Duodenal mucosa (tissue), 2 donors: ENCODE measurements around the gene EIPR1.
"Not testable (repeated sequence)": the region's sequence is repeated elsewhere in the genome, so short reads cannot be mapped to it uniquely, and the experiment has no call there.

Experiments
- H3K27ac ChIP-seq: one replicate; pipeline ENCODE4 v1.7.0; 2013; ENCODE audit warnings: low read depth, low read length
- H3K27me3 ChIP-seq, 2 donors: one replicate each; pipeline ENCODE4 v1.7.0; 2013; ENCODE audit warnings: low read length in 2 of 2, control low read depth in 1 of 2; ENCODE audit not compliant: insufficient read depth in 2 of 2, control insufficient read depth in 1 of 2
- H3K36me3 ChIP-seq, 2 donors: one replicate each; pipeline ENCODE4 v1.7.0; 2013; ENCODE audit warnings: low read length in 2 of 2, control low read depth in 1 of 2; ENCODE audit not compliant: insufficient read depth in 2 of 2, control insufficient read depth in 1 of 2
- H3K4me1 ChIP-seq, 2 donors: one replicate each; pipeline ENCODE4 v1.7.0; 2013; ENCODE audit warnings: low read length in 2 of 2, control low read depth in 1 of 2; ENCODE audit not compliant: insufficient read depth in 2 of 2, control insufficient read depth in 1 of 2
- H3K4me3 ChIP-seq, 2 donors: one replicate each; pipeline ENCODE4 v1.7.0; 2013; ENCODE audit warnings: low read length in 2 of 2, low read depth in 1 of 2
- H3K9ac ChIP-seq, 2 donors: one replicate each; pipeline ENCODE4 v1.7.0; 2013; ENCODE audit warnings: low read length in 2 of 2, low read depth in 1 of 2
- H3K9me3 ChIP-seq, 2 donors: one replicate each; pipeline ENCODE4 v1.7.0; 2013; ENCODE audit warnings: low read length in 2 of 2, control low read depth in 1 of 2; ENCODE audit not compliant: control insufficient read depth in 1 of 2

EIPR1 gene

GRCh38 chr2:3291113-3291512, 86.5 kb downstream of the EIPR1 start:
- Histone ChIP-seq H3K36me3 (no peaks in the 10 kb centered on the region), H3K9me3 (no peaks in the 10 kb centered on the region), H3K4me1 (no peaks in the 10 kb centered on the region), H3K9ac (no peak overlapping the region), H3K27me3 (no peaks in the 10 kb centered on the region), H3K4me3 (no peak overlapping the region), H3K27ac (no peak overlapping the region)

- Histone ChIP-seq H3K27me3 (no peaks in the 10 kb centered on the region), H3K36me3 (no peaks in the 10 kb centered on the region), H3K27ac (no peak overlapping the region), H3K9ac (no peak overlapping the region), H3K4me1 (no peaks in the 10 kb centered on the region), H3K9me3 (no peaks in the 10 kb centered on the region), H3K4me3 (no peak overlapping the region)
These were observed 87.0 kb downstream of the EIPR1 start for GRCh38 chr2:3290655-3291054.

GRCh38 chr2:3289971-3290370, 87.6 kb downstream of the EIPR1 start:
- H3K9me3 ChIP-seq, result no peaks in the 10 kb centered on the region
- H3K27ac ChIP-seq, result no peak overlapping the region
- H3K4me3 ChIP-seq, result no peak overlapping the region
- no peaks in the 10 kb centered on the region for H3K27me3 ChIP-seq
- no peaks in the 10 kb centered on the region for H3K36me3 ChIP-seq
- no peak overlapping the region for H3K9ac ChIP-seq
- H3K4me1 ChIP-seq, result no peaks in the 10 kb centered on the region

GRCh38 chr2:3289526-3289925, 88.1 kb downstream of the EIPR1 start:
- H3K27me3 ChIP-seq, result no peaks in the 10 kb centered on the region
- no peaks in the 10 kb centered on the region for H3K9me3 ChIP-seq
- no peak overlapping the region for H3K4me3 ChIP-seq
- no peaks in the 10 kb centered on the region for H3K4me1 ChIP-seq
- no peaks in the 10 kb centered on the region for H3K36me3 ChIP-seq
- no peak overlapping the region for H3K27ac ChIP-seq
- H3K9ac ChIP-seq, result no peak overlapping the region

- Histone ChIP-seq H3K4me1 (no peaks in the 10 kb centered on the region), H3K4me3 (no peak overlapping the region), H3K36me3 (no peaks in the 10 kb centered on the region), H3K27ac (no peak overlapping the region), H3K9me3 (no peaks in the 10 kb centered on the region), H3K9ac (no peak overlapping the region), H3K27me3 (no peaks in the 10 kb centered on the region)
These were observed 88.5 kb downstream of the EIPR1 start for GRCh38 chr2:3289171-3289515.

GRCh38 chr2:3288470-3289170, 89.0 kb downstream of the EIPR1 start:
- Histone ChIP-seq H3K4me3 (no peak overlapping the region), H3K27me3 (no peaks in the 10 kb centered on the region), H3K27ac (no peak overlapping the region), H3K9ac (no peak overlapping the region), H3K36me3 (no peaks in the 10 kb centered on the region), H3K4me1 (no peaks in the 10 kb centered on the region), H3K9me3 (no peaks in the 10 kb centered on the region)

GRCh38 chr2:3287896-3288295, 89.7 kb downstream of the EIPR1 start:
- H3K27me3 ChIP-seq, result no peaks in the 10 kb centered on the region
- H3K4me1 ChIP-seq, result no peaks in the 10 kb centered on the region
- no peak overlapping the region for H3K9ac ChIP-seq
- H3K27ac ChIP-seq, result no peak overlapping the region
- no peaks in the 10 kb centered on the region for H3K36me3 ChIP-seq
- H3K4me3 ChIP-seq, result no peak overlapping the region
- no peaks in the 10 kb centered on the region for H3K9me3 ChIP-seq

GRCh38 chr2:3286646-3287036, 91.0 kb downstream of the EIPR1 start:
- H3K36me3 ChIP-seq, H3K27ac ChIP-seq, H3K27me3 ChIP-seq, H3K4me1 ChIP-seq, H3K4me3 ChIP-seq, H3K9ac ChIP-seq, H3K9me3 ChIP-seq: not testable (repeated sequence)

GRCh38 chr2:3285901-3286645, 91.5 kb downstream of the EIPR1 start:
- H3K36me3 ChIP-seq, result no peaks in the 10 kb centered on the region
- no peaks in the 10 kb centered on the region for H3K27me3 ChIP-seq
- no peak overlapping the region for H3K27ac ChIP-seq
- H3K4me3 ChIP-seq, result no peak overlapping the region
- H3K4me1 ChIP-seq, result no peaks in the 10 kb centered on the region
- no peak overlapping the region for H3K9ac ChIP-seq
- H3K9me3 ChIP-seq, result no peaks in the 10 kb centered on the region

GRCh38 chr2:3284657-3285630, 92.7 kb downstream of the EIPR1 start:
- Histone ChIP-seq H3K4me1 (no peaks in the 10 kb centered on the region), H3K9ac (no peak overlapping the region), H3K4me3 (no peak overlapping the region), H3K36me3 (peaks cover 0 to 5% of the 10 kb centered on the region in 2 donors), H3K9me3 (no peaks in the 10 kb centered on the region), H3K27ac (no peak overlapping the region), H3K27me3 (no peaks in the 10 kb centered on the region)
